Measurements from ENCODE around the gene MAPRE3.

MAPRE3 gene

DNA sequence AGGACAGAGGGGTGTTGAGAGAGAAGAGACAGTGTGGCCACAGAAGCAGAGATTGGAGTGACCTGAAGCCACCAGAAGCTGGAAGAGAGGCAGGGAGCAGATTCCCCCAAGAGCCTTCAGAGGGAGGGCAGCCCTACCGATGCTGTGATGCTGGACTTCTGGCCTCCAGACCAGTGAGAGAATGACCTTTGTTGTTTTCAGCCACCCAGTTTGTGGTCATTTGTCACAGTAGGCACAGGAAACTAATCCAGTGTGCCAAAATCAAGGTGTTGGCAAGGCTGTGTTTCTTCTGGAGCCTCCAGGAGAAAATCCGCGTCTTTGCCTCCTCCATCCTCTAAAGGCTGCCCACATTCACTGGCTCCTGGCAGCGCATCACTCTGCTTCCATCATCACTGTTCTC, 15.4 kb downstream of the MAPRE3 start:
- no peak for DNase-seq

DNA sequence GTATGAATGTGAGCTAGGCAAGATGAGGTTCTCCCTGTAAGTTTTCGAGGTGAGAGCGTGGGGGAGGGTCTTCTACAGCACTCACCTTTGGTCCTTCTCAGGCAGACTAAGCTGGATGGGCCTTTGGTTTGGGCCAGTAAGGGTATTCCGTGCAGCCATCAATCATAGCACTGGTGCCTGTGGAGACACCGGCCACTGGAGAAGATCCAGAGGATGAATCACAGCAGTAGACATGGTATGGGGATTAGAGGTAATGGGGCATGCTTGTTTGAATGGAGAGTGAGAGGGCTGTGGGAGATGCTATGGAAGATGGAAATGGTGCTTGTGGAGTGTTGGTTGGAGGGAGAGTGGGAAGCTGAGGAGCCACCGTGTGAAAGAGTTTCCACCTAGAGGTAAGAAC, 16.1 kb downstream of the MAPRE3 start:
- peak in 1 of 2 experiments; percentile 34 for DNase-seq

DNA sequence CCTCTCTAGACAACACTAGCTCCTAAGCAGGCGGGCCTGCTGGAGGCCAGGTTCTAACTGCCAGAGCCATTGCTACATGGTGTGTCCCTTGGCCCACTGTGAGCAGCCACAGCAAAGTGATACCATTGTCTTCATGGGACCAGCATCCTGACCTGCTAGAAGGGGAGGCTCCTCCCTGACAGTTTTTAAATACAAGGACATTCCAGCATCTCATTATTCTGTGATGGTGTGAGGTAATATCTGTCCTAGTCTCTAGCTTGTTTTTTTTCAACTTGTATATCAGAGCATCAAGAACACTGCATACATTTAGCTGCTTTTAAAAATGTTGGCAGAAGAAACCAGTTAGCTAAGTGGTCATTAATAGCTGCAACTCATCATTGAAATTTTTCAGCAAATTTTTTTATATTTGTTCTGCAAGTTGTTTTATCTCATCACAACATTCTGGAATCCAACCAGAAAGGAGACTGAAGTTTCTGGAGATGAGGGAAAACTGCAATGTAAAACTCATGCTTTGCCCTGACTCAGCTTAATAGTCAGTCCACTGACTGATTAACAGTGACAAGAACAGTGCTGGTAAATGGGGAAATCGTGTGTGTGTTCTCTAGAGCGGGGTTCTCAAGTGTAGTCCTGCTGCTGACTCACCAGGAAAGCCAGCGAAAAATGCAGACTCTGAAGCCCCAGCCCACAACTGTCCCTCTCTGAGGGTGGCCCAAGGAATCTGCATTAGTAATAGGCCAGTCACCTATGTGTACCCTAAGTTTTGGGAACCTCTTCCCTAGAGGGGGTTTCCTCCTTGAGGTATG, 17.8 kb downstream of the MAPRE3 start:
- no peak for DNase-seq

DNA sequence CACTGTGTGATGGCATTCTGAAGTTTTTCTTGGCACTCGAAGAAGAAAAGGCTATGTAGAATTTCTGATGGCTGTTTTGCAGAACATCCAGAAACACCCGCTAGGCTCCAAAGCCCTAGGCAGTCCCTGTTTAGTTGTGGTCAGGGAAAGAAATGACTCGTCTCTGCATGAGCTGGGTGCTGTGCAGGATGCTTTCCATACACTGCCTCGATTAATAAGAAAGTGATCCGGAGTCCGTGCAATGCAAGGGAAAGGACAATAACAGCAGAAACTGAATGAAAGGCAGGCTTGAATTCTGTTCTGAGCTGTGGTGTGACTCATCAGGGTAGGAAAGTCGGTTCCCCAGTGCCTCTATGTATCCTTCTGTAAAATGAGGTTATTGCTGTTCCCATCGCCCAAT, 18.7 kb downstream of the MAPRE3 start:
- DNase-seq = no peak

DNA sequence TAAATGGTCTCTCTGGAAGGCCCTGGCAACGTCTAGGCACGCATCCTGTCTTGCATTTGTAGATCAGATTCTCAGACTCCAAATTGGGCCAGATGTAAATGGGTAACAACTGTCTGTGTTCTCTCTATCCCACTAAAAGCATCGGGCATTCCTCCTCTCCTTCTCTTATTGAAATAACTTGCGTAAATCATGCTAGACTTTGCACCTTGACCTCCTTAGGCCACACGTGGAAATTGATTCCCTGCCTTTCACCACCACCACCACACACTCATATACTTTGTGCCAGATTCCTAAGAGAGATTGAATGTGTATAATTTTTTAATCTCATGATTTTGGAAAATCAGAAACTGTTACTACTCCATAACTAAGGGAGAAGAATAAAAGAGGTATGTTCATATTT, 21.3 kb downstream of the MAPRE3 start:
- DNase-seq = no peak

DNA sequence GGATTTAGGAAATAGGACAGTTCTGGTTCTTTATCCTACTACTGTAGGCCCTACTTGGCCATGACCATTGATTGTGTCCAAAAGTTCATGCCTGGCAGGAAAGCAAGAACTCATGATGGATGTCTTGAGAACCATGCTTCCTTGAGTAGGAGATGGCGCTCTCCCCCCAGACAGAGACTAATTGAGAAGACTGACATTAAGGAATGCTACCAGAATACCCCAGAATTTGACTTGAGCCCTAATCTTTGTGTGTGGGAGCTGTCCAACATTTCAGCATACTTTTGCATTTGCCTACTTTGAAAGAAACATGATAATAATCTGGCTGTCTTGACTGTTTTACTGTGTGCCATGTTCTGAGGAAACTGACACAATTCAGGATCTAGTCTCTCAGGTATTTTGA, 23.3 kb downstream of the MAPRE3 start:
- no peak for DNase-seq

DNA sequence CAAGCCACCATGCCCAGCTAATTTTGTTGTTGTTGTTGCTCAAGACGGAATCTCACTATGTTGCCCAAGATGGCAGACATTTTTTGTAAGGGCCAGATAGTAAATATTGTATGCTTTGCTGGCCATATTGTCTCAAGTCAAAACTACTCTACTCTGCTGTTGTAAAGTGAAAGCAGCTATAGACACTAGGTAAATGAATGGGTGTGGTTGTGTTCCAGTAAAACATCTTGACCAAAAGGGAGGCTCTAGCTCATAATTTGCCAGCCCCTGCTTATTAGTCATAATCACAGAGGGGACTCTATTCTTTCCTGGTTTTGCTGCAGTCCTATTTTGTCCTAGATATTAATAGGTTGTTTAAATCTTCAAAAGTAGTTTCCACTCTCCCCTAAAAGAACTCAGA, 24.5 kb downstream of the MAPRE3 start:
- DNase-seq = no peak

DNA sequence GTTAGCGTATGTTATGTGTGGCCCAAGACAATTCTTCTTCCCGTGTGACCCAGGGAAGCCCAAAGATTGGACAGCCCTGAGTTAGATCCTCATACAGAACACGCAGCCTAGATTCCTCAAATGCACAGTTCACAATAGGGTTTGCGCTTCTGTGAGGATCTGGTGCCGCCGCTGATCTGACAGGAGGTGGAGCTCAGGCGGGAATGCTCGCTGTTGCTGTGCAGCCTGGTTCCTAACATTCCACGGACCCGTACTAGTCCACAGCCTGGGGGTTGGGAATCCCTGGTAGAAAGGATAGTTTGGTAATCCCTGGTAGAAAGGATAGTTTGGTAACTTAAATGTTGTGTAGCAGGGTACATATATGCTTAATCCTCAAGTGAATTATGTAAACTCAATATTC, 27.0 kb downstream of the MAPRE3 start:
- DNase-seq = no peak

DNA sequence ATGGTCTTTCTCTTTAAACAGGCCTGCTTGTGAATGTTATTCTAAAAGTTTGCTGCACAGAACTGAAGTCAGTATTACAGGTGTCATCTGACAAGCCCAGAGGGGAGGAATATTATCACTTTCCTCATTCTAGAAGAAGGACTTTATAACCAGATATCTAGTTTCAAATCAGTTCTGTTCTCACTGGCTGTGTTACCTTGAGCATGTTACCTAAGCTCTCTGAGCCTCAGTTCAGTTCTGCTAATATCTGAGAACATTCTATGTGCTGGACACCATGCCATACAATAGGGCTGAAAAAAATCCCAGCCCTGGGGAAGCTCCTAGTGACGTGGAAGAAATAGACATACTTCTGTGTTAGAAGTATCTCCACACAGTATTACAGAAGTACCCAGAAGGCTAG, 27.9 kb downstream of the MAPRE3 start:
- no peak for DNase-seq

DNA sequence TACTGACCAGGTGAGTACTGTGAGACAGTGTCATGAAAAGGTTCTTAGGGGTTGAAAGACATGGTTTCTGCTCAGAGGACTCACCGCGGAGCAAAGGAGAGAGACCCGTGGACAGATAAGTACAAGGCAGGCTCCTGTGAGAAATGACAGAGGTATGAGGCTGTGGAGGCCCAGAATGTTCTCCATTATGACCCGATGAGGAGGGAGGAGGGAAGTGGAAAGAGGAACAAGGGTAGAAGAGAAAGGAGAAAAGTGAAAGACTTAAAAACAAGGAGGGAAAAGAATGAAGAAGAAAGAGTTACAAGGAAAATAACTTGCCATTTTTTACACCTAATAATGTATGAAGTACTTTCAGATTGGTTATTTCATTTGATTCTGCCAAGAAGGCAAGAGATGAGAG, 29.8 kb downstream of the MAPRE3 start:
- DNase-seq = no peak

DNA sequence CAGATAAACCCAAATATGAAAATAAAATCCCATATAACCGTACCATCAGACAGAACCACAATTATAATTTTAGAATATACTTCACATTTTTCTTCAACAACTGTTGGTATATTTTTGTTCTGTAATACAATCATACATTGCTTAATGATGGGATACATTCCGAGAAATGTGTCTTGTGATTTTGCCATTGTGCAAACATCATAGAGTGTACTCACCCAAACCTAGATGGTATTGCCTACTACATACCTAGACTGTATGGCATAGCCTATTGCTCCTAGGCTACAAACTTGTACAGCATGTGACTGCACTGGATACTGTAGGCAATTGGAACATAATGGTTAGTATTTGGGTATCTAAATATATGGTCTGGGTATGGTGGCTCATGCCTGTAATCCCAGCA, 30.6 kb downstream of the MAPRE3 start:
- DNase-seq = no peak

DNA sequence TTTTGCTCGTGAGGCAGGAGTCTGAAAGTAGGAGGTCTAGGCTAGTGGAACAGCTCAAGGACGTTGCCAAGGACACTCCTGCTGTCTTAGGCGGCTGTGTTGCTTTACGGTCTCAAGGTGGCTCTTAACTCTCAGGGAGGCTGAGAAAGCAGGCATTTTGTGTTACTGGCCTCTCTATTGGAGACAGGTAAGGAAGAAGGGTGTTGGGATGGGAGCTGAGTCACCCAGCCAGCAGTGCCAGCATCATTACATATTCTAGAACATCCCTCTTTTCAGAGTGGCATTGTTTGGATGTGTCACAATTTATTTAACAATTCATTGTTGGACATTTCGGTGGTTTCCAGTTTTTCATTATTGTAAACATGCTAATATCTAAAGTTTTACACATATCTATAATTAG, 31.5 kb downstream of the MAPRE3 start:
- DNase-seq = no peak

DNA sequence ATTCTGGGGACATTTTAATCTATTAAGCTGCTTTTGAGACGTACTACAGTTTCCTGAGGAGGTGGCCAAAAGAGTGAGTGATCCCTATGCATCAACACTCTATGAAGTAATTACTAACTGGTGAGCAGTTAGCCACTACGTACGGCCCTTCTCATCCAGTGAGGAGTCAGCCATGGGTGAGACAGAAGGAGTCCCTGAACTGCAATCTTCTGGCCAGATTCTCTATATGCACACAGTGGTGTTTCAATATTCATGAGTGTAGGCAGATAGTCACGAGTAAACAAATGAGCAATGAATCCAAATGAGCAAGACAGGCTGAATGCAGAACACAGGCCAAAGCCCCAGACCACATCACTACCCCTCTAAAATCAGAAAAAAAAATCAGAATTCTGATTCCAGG, 32.6 kb downstream of the MAPRE3 start:
- DNase-seq = no peak

DNA sequence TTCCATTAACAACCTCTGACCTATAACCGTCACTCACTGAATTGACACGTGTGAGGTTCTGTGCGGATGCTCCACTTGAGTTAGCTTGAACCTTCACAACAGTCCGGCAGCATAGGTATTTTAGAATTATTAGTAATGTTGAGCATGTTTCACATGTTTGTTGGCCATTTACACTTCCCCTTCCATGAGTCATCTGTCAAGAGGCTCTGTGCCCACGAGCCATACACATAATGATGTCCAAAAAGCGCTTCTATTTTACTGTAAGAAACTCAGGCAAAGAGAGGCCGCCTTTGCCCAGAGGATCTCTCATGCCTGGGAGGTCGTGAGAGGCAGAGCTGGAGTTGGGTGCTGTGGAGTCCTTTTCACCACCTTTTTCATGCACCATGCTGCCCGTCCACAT, 33.4 kb downstream of the MAPRE3 start:
- no peak for DNase-seq

DNA sequence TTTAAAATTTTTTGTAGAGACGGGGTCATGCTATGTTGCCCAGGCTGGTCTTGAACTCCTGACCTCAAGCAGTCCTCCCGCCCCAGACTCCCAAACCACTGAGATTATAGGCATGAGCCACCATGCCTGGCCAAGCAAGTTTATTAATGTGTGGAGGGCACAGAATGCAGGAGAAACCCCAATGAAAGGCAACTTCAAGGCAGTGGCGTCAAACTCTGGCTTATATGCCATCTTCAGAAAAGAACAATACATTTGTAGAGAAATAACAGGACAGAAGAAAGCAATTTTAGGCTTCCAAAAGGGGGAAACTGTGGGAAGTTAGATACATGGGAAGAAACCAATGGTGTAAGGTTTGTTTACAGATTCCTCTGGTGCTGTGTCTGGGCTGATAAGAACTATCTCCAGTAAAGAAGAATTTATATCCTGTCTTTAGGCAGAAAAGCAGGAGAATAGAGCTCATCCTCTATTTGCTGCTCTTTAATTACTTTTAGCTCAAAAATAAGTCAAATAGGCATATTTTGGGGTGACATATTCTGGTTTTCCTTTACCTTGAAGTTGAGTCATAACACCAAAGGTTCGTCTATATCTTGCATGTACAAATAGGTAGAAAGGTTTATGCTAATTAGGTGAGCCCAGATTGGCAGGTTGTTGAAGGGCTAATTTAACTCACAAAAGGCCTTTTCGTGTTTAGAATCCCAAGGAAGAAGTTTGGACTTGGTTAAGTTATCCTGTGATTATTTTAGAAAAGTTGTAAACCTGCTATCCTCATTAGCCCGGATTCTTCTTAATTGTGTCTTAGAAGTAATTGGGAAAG, 36.4 kb downstream of the MAPRE3 start:
- no peak for DNase-seq

DNA sequence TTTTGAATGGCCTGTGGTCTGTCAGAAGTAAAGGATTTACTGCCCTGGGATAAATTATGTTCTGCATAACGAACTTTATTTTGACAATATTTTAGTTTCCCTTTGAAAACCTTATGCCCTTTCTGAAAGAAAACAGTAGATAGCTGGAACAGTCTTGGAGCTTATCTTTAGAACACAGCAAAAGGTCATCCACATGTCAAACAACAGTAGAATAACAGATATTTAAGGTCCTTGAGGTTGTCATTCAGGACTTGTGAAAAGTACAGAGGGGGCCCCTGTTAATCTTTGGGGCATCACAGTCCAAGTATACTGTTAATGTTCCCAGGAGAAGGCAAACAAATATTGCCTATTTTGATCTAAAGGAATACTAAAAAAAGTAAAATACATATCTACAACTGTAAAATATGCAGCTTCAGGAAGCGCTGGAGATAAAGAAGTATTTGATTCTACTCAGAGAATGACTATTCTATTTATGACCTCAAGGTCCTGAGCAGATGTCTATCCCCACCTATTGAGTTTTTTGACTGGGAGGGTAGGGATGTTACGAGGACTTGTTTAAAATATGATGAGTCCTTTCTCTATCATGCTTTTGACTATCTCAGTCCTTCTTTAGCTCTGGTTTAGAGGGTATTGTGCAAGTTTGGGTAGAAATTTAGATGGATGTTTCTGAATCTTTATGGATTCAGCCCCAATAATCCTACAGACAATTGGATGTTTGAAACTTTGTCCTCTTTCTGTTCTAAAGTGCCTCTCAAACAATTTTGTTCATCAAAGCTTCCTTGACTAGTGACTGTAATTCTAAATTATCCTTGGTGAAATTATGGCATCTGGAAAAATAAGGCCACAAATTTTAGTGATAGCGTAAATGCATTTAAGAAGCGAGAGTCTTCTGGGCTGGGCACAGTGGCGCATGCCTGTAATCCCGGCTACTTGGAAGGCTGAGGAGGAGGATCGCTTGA, 37.3 kb downstream of the MAPRE3 start:
- DNase-seq = no peak

DNA sequence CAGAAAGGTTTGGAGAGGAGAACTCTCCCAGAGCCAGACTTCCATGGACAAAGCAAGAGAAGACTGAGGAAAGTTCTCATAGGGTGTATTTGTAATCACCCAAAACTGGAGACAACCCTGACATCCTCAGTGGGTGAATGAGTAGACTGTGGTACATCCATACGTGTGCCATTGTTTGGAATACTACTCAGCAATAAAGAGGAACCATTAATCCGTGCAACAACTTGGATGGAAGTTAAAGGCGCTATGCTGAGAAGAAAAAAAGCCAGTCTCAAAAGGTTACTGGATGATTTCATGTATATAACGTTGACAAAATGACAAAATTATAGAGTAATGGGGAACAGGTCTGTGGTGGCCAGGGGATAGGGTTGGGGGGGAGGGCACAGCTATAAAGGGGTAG, 38.2 kb downstream of the MAPRE3 start:
- DNase-seq = no peak

DNA sequence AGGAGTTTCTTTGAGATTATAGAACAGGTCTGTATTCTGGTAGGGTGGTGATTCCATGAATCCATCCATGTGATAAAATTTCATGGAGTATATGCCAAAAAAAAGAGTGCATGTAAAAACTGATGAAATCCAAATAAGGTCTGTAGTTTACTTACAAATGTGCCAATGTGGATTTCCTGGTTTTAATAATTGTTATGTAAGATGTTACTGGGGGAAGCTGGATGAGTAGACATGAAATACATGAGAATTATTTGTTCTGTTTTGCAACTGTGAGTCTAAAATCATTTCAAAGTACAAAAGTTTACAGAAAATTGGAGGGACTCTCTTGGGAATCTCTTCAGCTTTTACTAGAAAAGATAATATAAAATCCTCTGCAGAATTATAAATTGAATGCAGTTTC, 38.6 kb downstream of the MAPRE3 start:
- no peak for DNase-seq

DNA sequence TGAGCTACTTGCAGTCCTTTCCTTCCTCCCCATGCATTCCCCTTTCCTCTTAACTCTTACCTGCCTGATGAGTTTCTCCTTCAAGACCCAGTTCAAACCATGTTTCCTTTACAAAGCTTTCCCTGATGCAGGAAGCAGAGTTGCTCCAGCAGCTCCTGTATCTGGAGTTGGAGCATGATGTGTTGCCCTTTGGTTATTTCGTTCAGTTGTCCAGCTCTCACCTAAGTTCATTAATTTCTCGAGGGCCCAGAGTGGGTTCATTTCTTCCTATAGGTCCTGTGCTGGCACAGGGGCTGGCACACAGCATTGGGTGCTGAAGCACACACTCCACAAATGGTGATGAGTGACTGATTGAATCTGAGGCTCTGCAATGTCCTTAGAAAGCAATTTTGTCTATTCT, 39.3 kb downstream of the MAPRE3 start:
- no peak for DNase-seq

DNA sequence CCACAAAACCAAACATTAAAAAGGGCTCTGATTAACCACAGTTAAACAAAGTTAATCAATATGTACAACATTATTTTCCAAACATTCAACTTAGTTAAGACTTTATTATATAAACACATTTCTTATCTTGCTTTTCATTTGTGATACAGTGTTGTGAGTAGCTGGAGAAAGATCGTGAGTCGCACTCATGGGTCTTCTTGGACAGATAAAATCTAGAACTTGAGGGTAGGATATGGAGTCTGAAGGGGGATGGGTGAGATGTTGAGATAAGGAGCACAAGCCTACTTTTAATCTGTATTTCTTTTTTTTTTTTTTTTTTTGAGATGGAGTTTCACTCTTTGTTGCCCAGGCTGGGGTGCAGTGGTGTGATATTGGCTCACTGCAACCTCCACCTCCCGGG, 39.7 kb downstream of the MAPRE3 start:
- no peak for DNase-seq

DNA sequence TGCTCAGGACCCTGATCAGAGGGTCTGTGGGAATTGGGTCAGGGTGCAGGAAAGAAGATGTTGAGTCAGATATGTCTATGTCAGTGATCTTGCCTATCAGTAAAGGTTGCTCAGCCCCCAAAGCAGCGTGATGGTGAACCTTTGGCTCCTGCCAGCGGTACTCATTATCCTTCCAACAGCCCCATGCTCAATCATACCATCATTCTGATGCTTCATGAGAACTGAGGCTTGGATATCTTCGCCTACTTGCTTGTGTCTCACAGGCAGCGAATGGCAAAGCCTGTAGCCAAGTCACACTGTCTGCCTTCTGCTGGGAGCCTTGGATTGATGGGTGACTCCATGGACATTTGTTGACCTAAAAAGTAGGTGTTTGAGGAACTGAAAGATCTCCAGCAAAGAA, 43.3 kb downstream of the MAPRE3 start:
- DNase-seq = no peak

DNA sequence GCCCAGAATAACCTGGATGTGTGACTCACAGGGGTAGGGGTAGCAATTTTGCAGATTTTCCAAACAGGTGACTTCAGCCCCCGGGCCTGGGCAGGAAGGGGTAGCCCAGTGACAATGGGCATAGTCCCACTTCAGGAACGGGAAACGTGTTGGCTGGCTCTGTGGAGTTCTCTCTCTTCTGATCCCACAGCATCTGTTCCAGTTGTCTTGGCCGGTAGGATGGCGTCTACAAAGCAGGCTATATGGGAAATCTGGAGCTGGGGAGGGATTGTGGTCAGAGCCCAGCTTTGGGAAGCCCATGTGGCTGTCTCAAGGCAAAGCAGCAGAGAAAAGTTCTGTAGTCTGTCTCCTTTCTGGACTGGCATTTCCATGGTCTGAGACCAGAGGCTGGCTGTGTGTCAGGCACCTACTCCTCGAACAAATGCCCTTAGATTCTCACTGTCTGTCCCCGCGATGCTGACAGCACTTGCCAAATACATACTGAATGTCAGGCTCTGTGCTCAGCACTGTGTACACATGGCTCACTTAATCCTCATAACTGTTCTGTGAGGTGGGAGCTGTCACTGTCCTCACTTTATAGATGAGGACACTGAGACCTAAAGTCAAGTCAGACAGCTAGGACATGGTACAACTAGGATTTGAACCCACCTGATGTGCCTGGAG, 44.5 kb downstream of the MAPRE3 start:
- DNase-seq = no peak

Data from NCI-H446 (cell line).